ENCODE results near the gene TBX3.

The TBX3 gene

GRCh38 chr12:114684870-114685273 is 897 bp upstream of the TBX3 start:
- no peak for DNase-seq (ENCODE audit: low spot score)
- in situ Hi-C loops (cut with MboI; ENCODE audit: low pct_unique_long_range_greater_than_20kb, low sequenced_read_pairs, unreplicated experiment) = loop anchor here (25.0 kb wide), 3 partner anchors 273 to 1223 kb away; partner anchors contain the start of genes LHX5 and TBX5
- TF ChIP-seq CTCF (IDR thresholded peaks at IDR 0.05; ENCODE audit: extremely low read depth, insufficient read depth, missing control alignments) = no peak

GRCh38 chr12:114683709-114684097 is 272 bp downstream of the TBX3 start:
- in situ Hi-C loops (cut with MboI; ENCODE audit: low pct_unique_long_range_greater_than_20kb, low sequenced_read_pairs, unreplicated experiment) = loop anchor here (25.0 kb wide), 3 partner anchors 271 to 1221 kb away; partner anchors contain the start of genes LHX5 and TBX5
- DNase-seq (ENCODE audit: low spot score) = no peak
- no peak for TF ChIP-seq CTCF (IDR thresholded peaks at IDR 0.05; ENCODE audit: extremely low read depth, insufficient read depth, missing control alignments)

GRCh38 chr12:114682785-114683708 is 928 bp downstream of the TBX3 start:
- in situ Hi-C loops (cut with MboI; ENCODE audit: low pct_unique_long_range_greater_than_20kb, low sequenced_read_pairs, unreplicated experiment) = loop anchor here (25.0 kb wide), 3 partner anchors 271 to 1221 kb away; partner anchors contain the start of genes LHX5 and TBX5
- no peak for DNase-seq (ENCODE audit: low spot score)
- TF ChIP-seq CTCF (IDR thresholded peaks at IDR 0.05; ENCODE audit: extremely low read depth, insufficient read depth, missing control alignments) = no peak

GRCh38 chr12:114682106-114682784 is 1.7 kb downstream of the TBX3 start:
- in situ Hi-C loops (cut with MboI; ENCODE audit: low pct_unique_long_range_greater_than_20kb, low sequenced_read_pairs, unreplicated experiment) = loop anchor here (25.0 kb wide), 3 partner anchors 270 to 1220 kb away; partner anchors contain the start of genes LHX5 and TBX5
- no peak for DNase-seq (ENCODE audit: low spot score)
- TF ChIP-seq CTCF (IDR thresholded peaks at IDR 0.05; ENCODE audit: extremely low read depth, insufficient read depth, missing control alignments) = no peak

GRCh38 chr12:114681116-114681871 is 2.7 kb downstream of the TBX3 start:
- no peak for DNase-seq (ENCODE audit: low spot score)
- no peak for TF ChIP-seq CTCF (IDR thresholded peaks at IDR 0.05; ENCODE audit: extremely low read depth, insufficient read depth, missing control alignments)
- in situ Hi-C loops (cut with MboI; ENCODE audit: low pct_unique_long_range_greater_than_20kb, low sequenced_read_pairs, unreplicated experiment) = loop anchor here (25.0 kb wide), 3 partner anchors 269 to 1219 kb away; partner anchors contain the start of genes LHX5 and TBX5

- TF ChIP-seq CTCF (IDR thresholded peaks at IDR 0.05; ENCODE audit: extremely low read depth, insufficient read depth, missing control alignments) = no peak
- DNase-seq (ENCODE audit: low spot score) = no peak
Measured at GRCh38 chr12:114680604-114681069, 3.3 kb downstream of the TBX3 start.

More at GRCh38 chr12:114680604-114681069, 3.3 kb downstream of the TBX3 start:
- in situ Hi-C loops (cut with MboI; ENCODE audit: low pct_unique_long_range_greater_than_20kb, low sequenced_read_pairs, unreplicated experiment) = loop anchor here (25.0 kb wide), 3 partner anchors 268 to 1218 kb away; partner anchors contain the start of genes LHX5 and TBX5

All from GM13977 (cell line).